ENCODE results near the gene SETBP1. TPM values are rescaled to one million over a fixed set of nuclear protein-coding genes. Genes with fewer than 3 reads are reported as not detected.

Gene SETBP1
- polyA plus RNA-seq, 4 donors: 30.6 to 51.3 (median 32.5) TPM

GRCh38 chr18:44730803-44731529 lies 50.3 kb downstream of the SETBP1 start:
- no peak for DNase-seq (ENCODE audit: low read depth in 4 of 4, low spot score in 3 of 4)

DNA sequence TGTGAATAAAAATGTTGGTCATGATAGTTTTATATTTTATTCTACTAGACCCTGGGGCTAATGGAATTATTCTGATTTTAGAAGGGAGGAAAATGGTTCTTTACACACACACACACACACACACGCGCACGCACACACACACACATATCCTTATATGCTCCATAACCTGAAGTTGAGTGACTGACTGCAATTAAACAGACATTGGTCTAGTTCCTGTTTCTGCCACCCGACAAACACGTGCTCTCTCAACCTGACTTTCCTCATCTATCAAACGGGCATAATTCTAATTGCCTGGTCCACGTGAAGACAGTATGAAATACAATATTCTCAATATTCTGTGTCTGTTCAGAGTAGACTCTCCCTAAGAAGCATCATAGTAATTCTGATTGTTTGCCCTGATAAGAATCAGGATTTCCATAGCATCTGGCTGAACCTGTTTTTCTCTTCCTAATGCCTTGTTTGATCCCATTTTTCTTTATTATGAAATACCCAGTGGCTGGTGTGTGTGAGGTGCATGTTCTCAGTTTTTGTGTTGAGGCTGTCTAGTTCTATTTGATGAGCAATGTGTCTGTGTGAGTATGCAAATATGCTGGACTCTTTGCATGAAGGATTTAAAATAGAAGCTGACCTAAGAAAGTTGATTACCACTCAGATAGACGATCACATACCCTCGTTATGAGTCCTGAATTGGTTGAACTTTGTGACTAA lies 51.0 kb downstream of the SETBP1 start:
- no peak for DNase-seq (ENCODE audit: low read depth in 4 of 4, low spot score in 3 of 4)

GRCh38 chr18:44732238-44732563 lies 51.5 kb downstream of the SETBP1 start:
- no peak for DNase-seq (ENCODE audit: low read depth in 4 of 4, low spot score in 3 of 4)

- DNase-seq (ENCODE audit: low read depth in 4 of 4, low spot score in 3 of 4): no peak
Observed at GRCh38 chr18:44732599-44732998, 51.9 kb downstream of the SETBP1 start.

DNA sequence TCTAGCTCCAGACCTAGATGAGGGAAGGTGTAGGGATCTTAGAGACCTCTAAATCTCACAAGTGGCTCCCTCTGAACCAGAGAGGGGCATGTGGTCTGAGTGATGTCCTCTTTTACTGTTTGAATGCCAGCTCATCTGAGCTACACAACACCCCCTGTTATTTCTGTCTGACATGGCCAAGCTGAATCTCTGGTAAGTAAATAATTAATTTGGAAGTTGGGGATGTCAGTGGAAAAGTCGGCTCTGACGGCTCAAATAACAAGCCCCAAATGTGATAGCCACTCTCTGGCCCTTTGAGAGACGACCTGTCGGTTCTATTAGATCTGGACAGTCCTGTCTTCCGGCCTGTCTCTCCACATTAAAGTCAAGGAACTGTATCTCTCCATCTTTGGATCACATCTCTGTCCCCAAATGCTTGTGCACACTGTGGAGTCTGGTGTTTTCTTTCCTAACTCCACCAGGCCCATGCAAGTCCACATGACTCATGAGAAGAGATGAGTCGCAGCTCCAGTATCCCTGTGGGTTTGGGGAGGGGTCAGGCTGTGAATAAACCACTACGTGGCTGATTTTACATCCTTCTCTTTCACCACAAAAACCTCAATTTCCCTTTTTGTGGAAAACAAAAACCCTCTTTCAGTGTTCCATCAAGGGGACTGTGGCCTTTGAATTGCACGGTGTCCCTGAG lies 52.5 kb downstream of the SETBP1 start:
- DNase-seq (ENCODE audit: low read depth in 4 of 4, low spot score in 3 of 4): no peak

GRCh38 chr18:44733754-44734465 lies 53.2 kb downstream of the SETBP1 start:
- DNase-seq (ENCODE audit: low read depth in 4 of 4, low spot score in 3 of 4): no peak

GRCh38 chr18:44735096-44735495 lies 54.4 kb downstream of the SETBP1 start:
- DNase-seq (ENCODE audit: low read depth in 4 of 4, low spot score in 3 of 4): no peak

DNA sequence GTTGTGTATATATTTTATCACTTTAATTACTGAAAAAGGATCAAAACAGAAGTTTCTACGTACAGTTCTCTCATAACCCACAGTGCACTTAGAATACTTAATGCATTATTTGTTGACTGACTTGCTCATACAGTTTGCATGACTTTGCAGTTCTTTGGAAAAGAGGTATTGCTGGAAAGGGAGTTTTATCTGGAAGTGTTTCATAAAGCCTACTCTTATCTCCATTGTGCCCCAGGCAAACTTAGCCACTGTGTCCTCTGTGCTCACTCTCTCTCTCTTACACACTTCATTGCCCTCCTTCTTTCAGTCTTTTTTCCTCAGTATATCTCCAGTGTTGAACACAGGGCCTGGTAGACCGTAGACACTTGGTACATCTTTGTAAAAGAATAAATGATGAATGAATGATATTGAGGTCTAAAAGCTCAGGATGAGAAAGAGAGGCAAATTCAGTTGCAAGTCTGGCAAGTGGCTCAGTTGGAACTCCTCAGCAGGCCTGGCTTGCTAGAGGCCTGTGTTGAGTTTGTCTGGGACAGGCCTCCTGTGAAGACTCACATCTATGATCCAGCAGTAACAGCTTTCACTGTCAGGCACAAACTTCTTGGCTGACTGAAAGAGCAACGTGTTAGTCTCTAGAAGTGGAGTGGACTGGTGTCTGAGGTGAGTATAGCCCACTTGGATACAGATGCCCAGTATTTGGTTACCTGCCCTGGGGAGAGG lies 56.1 kb downstream of the SETBP1 start:
- no peak for DNase-seq (ENCODE audit: low read depth in 4 of 4, low spot score in 3 of 4)

- DNase-seq (ENCODE audit: low read depth in 4 of 4, low spot score in 3 of 4): no peak
Observed at GRCh38 chr18:44737623-44738022, 56.9 kb downstream of the SETBP1 start.

DNA sequence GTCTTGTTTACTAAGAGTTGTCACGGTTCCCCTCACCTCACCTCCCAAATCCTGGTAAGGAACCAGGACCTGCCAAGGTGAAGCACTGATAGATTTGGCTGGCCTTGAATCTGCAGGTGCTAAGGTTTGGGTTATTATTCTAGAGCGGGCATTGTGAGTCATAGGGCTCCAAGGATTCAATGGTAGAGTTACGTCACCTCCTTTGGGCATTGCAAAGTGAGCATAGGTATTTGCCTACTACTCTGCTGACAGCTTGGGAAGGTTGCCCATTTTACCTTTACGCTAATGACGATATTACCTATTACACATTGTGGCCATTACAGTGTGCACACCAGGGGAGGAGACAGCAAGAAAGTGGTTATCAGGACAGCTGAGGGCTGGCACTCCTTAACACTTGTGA lies 59.3 kb downstream of the SETBP1 start:
- DNase-seq (ENCODE audit: low read depth in 4 of 4, low spot score in 3 of 4): no peak

- no peak for DNase-seq (ENCODE audit: low read depth in 4 of 4, low spot score in 3 of 4)
Observed at GRCh38 chr18:44741085-44741484, 60.4 kb downstream of the SETBP1 start.

DNA sequence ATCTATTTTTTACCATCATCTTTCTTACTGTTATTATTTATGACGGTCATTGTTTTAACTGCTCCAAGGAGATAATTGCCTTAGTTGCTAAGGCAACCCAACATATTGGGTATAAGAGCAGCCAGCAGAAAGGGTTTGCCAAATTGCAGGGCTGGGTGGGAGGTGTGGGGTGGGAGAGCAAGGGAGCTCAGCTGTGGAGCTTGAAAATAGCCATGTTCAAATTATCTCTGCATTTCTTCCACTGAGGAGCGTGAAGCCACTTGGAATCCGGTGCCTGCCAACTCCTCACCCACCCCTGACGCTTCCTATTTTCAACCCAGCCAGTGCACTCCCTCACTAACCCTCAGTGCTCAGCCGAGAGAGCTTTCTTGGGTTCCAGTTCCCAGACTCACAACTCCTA lies 60.8 kb downstream of the SETBP1 start:
- no peak for DNase-seq (ENCODE audit: low read depth in 4 of 4, low spot score in 3 of 4)

- no peak for DNase-seq (ENCODE audit: low read depth in 4 of 4, low spot score in 3 of 4)
Observed at GRCh38 chr18:44742126-44742525, 61.4 kb downstream of the SETBP1 start.

DNA sequence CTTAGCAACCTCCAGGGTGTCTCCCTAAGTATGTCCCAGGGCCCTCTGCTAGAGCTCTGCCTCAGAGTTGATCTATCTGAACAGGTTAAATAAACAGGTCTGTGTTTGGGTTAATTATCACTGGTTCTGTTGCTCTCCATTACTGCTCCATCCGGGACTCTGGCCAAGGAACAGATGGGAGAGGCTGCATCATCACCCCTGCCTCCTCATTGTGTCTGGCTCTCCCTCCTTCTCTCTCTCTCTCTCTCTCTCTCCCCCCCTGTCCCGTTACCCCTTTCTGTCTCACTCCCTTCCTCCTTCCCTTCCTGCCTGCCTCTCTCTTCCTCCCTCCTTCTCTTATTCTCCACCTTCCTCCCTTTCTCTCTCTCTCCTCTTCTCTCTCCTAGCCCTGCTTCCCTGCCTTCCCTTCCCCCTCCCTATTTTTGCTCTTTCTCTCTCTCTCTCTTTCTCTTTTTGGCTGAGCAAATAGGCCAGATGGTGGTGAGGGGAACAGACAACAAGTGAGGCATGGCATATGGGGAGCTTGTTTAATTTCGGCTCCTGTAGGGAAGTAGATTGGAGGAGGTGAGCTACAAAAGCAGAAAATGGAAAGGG lies 62.1 kb downstream of the SETBP1 start:
- no peak for DNase-seq (ENCODE audit: low read depth in 4 of 4, low spot score in 3 of 4)

DNA sequence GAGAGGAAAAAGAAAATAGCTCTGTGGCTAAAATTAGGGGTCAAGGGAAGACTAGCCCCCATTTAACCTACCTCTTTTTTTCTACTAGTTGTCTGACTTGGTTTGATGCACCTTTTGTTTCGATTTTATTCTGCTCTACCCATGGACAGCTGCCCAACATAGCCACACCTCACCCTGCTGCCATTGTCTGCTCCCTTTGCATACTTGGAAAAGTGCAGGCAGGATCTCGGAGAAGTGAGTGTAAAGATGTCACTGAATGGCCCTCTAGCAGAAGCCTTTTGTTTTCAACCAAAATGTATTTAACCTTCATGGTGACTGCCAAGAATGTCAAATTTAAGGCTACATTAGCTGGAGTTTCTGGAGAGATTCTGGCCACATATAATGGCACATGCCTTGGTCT lies 62.9 kb downstream of the SETBP1 start:
- DNase-seq (ENCODE audit: low read depth in 4 of 4, low spot score in 3 of 4): no peak

GRCh38 chr18:44744161-44745121 lies 63.8 kb downstream of the SETBP1 start:
- no peak for DNase-seq (ENCODE audit: low read depth in 4 of 4, low spot score in 3 of 4)

GRCh38 chr18:44747157-44747556 lies 66.5 kb downstream of the SETBP1 start:
- no peak for DNase-seq (ENCODE audit: low read depth in 4 of 4, low spot score in 3 of 4)

DNA sequence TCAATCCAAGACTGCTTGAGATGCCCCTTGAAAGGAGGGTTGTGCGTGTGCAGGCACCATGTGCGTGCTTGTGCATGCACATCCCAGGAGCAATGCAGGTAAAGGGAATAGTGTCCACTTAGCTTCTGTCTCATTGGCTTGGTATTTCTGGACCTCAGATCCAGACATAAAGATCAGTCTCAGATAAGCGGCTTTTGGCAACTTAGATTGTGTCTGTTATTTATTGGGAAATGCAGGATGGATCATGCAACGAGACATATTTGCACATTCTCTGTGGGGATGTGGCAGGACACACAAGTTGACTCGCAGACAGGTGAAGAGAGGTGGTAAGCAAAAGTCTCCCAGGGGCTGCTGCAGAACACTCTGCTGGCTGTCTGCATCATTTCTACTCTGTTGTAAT lies 67.9 kb downstream of the SETBP1 start:
- no peak for DNase-seq (ENCODE audit: low read depth in 4 of 4, low spot score in 3 of 4)

DNA sequence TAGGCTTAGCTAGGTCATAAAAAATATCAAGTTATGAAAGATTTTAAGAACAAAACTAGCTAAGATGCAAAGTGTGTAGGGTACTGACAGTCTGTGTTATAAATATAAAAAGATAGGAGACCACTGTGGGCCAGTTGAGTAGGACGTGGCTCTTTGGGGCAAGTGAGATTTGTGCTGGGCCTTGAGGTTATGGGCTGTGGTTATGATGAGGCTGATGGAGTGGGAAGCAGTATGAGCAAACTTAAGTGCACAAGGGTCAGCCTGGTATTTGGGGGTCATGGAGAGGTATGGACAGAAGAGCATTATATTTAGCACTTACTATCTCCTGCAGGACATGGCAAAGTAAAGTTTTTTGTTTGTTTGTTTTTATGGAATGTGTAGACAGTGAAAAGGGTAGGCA lies 70.1 kb downstream of the SETBP1 start:
- DNase-seq (ENCODE audit: low read depth in 4 of 4, low spot score in 3 of 4): no peak

All from left renal pelvis (tissue), 4 donors.